H9 (cell line): ENCODE measurements around the gene VENTX. TPM values are rescaled to one million over a fixed set of nuclear protein-coding genes. Genes with fewer than 3 reads are reported as not detected.

Source experiments
- DNase-seq: peaks from one replicate; pipeline ENCODE4 v3.0.0-alpha.2; 2017
- H2AFZ ChIP-seq: one replicate; pipeline ENCODE4 v1.6.1; 2013; ENCODE audit warnings: mild to moderate bottlenecking, low read length, control low read depth, moderate library complexity
- H2AK5ac ChIP-seq: 2 replicates; pipeline ENCODE4 v1.6.1; 2013; ENCODE audit warnings: low read length, control low read depth, mixed read lengths; ENCODE audit not compliant: insufficient read length
- H2BK120ac ChIP-seq: one replicate; pipeline ENCODE4 v1.6.1; 2013; ENCODE audit warnings: low read depth, mild to moderate bottlenecking, low read length, control low read depth, inconsistent platforms; ENCODE audit not compliant: poor library complexity, severe bottlenecking
- H2BK12ac ChIP-seq: 2 replicates; pipeline ENCODE4 v1.6.1; 2013; ENCODE audit warnings: low read length, control low read depth, mixed read lengths, low read depth; ENCODE audit not compliant: insufficient read length
- H2BK15ac ChIP-seq: 2 replicates; pipeline ENCODE4 v1.6.1; 2013; ENCODE audit warnings: low read depth, low read length, control low read depth
- H2BK20ac ChIP-seq: one replicate; pipeline ENCODE4 v1.6.1; 2013; ENCODE audit warnings: low read depth, mild to moderate bottlenecking, low read length, control low read depth, inconsistent platforms; ENCODE audit not compliant: poor library complexity, severe bottlenecking
- H2BK5ac ChIP-seq: 2 replicates; pipeline ENCODE4 v1.6.1; 2013; ENCODE audit warnings: low read length, control low read depth, mixed read lengths; ENCODE audit not compliant: insufficient read length
- H3K14ac ChIP-seq: 2 replicates; pipeline ENCODE4 v1.6.1; 2013; ENCODE audit warnings: low read length, control low read depth; ENCODE audit not compliant: insufficient read depth
- H3K18ac ChIP-seq: 2 replicates; pipeline ENCODE4 v1.6.1; 2013; ENCODE audit warnings: low read depth, mild to moderate bottlenecking, mixed read lengths, low read length, control low read depth; ENCODE audit not compliant: insufficient read length
- H3K23ac ChIP-seq: 2 replicates; pipeline ENCODE4 v1.6.1; 2013; ENCODE audit warnings: low read length, control low read depth, mixed read lengths, low read depth; ENCODE audit not compliant: insufficient read length
- H3K23me2 ChIP-seq: 2 replicates; pipeline ENCODE4 v1.6.1; 2013; ENCODE audit warnings: low read depth, mild to moderate bottlenecking, mixed read lengths, low read length, control low read depth; ENCODE audit not compliant: insufficient read length, poor library complexity, severe bottlenecking
- H3K27ac ChIP-seq: 2 replicates; pipeline ENCODE4 v1.5.1; 2013; ENCODE audit warnings: low read length, control low read depth, mixed read lengths, low read depth; ENCODE audit not compliant: insufficient read length
- H3K27me3 ChIP-seq: 2 replicates; pipeline ENCODE4 v1.6.1; 2013; ENCODE audit warnings: low read length, control low read depth, inconsistent platforms; ENCODE audit not compliant: insufficient read depth
- H3K4ac ChIP-seq: 2 replicates; pipeline ENCODE4 v1.6.1; 2013; ENCODE audit warnings: low read depth, mild to moderate bottlenecking, control low read depth, inconsistent platforms, low read length, moderate library complexity
- H3K4me1 ChIP-seq: 2 replicates; pipeline ENCODE4 v1.6.1; 2013; ENCODE audit warnings: low read length, control low read depth, inconsistent platforms; ENCODE audit not compliant: insufficient read depth
- H3K4me2 ChIP-seq: 2 replicates; pipeline ENCODE4 v1.6.1; 2013; ENCODE audit warnings: low read length, control low read depth, mixed read lengths; ENCODE audit not compliant: insufficient read length, insufficient read depth
- H3K56ac ChIP-seq: 2 replicates; pipeline ENCODE4 v1.6.1; 2013; ENCODE audit warnings: low read depth, mild to moderate bottlenecking, mixed read lengths, low read length, control low read depth; ENCODE audit not compliant: insufficient read length
- H3K79me1 ChIP-seq: 2 replicates; pipeline ENCODE4 v1.6.1; 2013; ENCODE audit warnings: low read depth, mild to moderate bottlenecking, moderate library complexity, low read length, control low read depth, inconsistent platforms; ENCODE audit not compliant: insufficient read depth, poor library complexity, severe bottlenecking
- H3K79me2 ChIP-seq: 2 replicates; pipeline ENCODE4 v1.6.1; 2013; ENCODE audit warnings: low read length, control low read depth, inconsistent platforms; ENCODE audit not compliant: insufficient read depth
- H3K9ac ChIP-seq: 2 replicates; pipeline ENCODE4 v1.6.1; 2013; ENCODE audit warnings: low read length, control low read depth, mixed read lengths; ENCODE audit not compliant: insufficient read length; ENCODE audit errors: extremely low read depth
- H3K9me3 ChIP-seq: one replicate; pipeline ENCODE4 v1.6.1; 2013; ENCODE audit warnings: low read depth, low read length, inconsistent platforms; ENCODE audit not compliant: control insufficient read depth
- H3T11ph ChIP-seq: one replicate; pipeline ENCODE4 v1.6.1; 2013; ENCODE audit warnings: mild to moderate bottlenecking, low read length, control low read depth, inconsistent platforms
- H4K20me1 ChIP-seq: one replicate; pipeline ENCODE4 v1.6.1; 2013; ENCODE audit not compliant: control insufficient read depth, insufficient read length, insufficient read depth
- H4K5ac ChIP-seq: 2 replicates; pipeline ENCODE4 v1.6.1; 2013; ENCODE audit warnings: low read depth, mild to moderate bottlenecking, mixed read lengths, low read length, control low read depth; ENCODE audit not compliant: insufficient read length
- H4K8ac ChIP-seq: replicated peaks from 2 replicates; pipeline ENCODE4 v1.6.1; 2013; ENCODE audit warnings: low read length, control low read depth, mixed read lengths, low read depth; ENCODE audit not compliant: insufficient read length
- H4K91ac ChIP-seq: 2 replicates; pipeline ENCODE4 v1.6.1; 2013; ENCODE audit warnings: low read depth, mild to moderate bottlenecking, moderate library complexity, mixed read lengths, low read length, control low read depth; ENCODE audit not compliant: insufficient read length
- H3K27ac Mint-ChIP-seq, 3 experiments: 2 replicates in 2 of 3; 3 replicates in 1 of 3; pipeline ENCODE4 v1.8.0; 2020 to 2021; ENCODE audit warnings: mixed read lengths in 3 of 3, mild to moderate bottlenecking in 1 of 3, moderate library complexity in 1 of 3
- H3K27me3 Mint-ChIP-seq: 2 replicates; pipeline ENCODE4 v1.8.0; 2021; ENCODE audit warnings: low read depth, mild to moderate bottlenecking, moderate library complexity, mixed read lengths
- H3K36me3 Mint-ChIP-seq, 3 experiments: 2 replicates in 2 of 3; 3 replicates in 1 of 3; pipeline ENCODE4 v1.8.0; 2020 to 2021; ENCODE audit warnings: low read depth in 3 of 3, mixed read lengths in 3 of 3; ENCODE audit not compliant: insufficient read depth in 1 of 3
- H3K4me1 Mint-ChIP-seq, 2 experiments: 2 replicates each; pipeline ENCODE4 v1.8.0; 2020; ENCODE audit warnings: mixed read lengths in 2 of 2
- H3K4me3 Mint-ChIP-seq, 2 experiments: 2 replicates in 1 of 2; 3 replicates in 1 of 2; pipeline ENCODE4 v1.8.0; 2020 to 2021; ENCODE audit warnings: mild to moderate bottlenecking in 2 of 2, mixed read lengths in 2 of 2, moderate library complexity in 1 of 2
- H3K9me3 Mint-ChIP-seq, 2 experiments: 2 replicates in 1 of 2; 3 replicates in 1 of 2; pipeline ENCODE4 v1.8.0; 2020; ENCODE audit warnings: mild to moderate bottlenecking in 2 of 2, mixed read lengths in 2 of 2, moderate library complexity in 1 of 2
- CTCF ChIP-seq: fragments of 200-600 bp; sonication (generic); conservative IDR thresholded peaks from 3 replicates; pipeline ENCODE4 v1.8.0; 2021; ENCODE audit warnings: antibody characterized with exemption, mild to moderate bottlenecking
- WGBS: extraction: QIAGEN DNeasy Blood & Tissue Kit; methylation state at CpG from one replicate; pipeline ENCODE4 v1.1.7; 2013; ENCODE audit warnings: missing lambda C conversion rate, low lambda C conversion rate, mixed read lengths; ENCODE audit not compliant: insufficient read length; ENCODE audit errors: extremely low coverage; 5-methylcytosine and 5-hydroxymethylcytosine counted together
- total RNA-seq: library from RNA; stranded (reverse); gene quantifications from 2 replicates; pipeline ENCODE4 v1.2.1, GENCODE V29; 2021

Gene VENTX
- total RNA-seq, 1 experiment from 2014 or later, result 10.9 TPM

GRCh38 chr10:133286366-133286765 lies 48.7 kb downstream of the VENTX start:
- no peak overlapping the region for H2AK5ac ChIP-seq
- H3K4me2 ChIP-seq, result no peak overlapping the region
- Mint-ChIP-seq H3K4me1 (no peaks in the 10 kb centered on the region), H3K9me3 (no peaks in the 10 kb centered on the region), H3K27ac (no peak overlapping the region), H3K4me3 (no peak overlapping the region), H3K27me3 (no peaks in the 10 kb centered on the region), H3K36me3 (peaks cover 30 to 80% (median 77%) of the 10 kb centered on the region in 3 experiments; a peak in 6 of 7 replicates)
- H2BK15ac ChIP-seq, result no peak overlapping the region
- no peak overlapping the region for H2AFZ ChIP-seq
- no peak overlapping the region for H3K4ac ChIP-seq
- H2BK20ac ChIP-seq, result no peak overlapping the region
- no peak overlapping the region for H3K9ac ChIP-seq
- H3K79me1 ChIP-seq, result no peaks in the 10 kb centered on the region
- no peaks in the 10 kb centered on the region for H3K9me3 ChIP-seq
- H3K23ac ChIP-seq, result no peak overlapping the region
- no CpG with 5 or more reads among the region's 18 CpGs for WGBS
- no peaks in the 10 kb centered on the region for H3K23me2 ChIP-seq
- TF ChIP-seq CTCF, result no peak
- no peak overlapping the region for H3K56ac ChIP-seq
- H4K91ac ChIP-seq, result no peak overlapping the region
- no peaks in the 10 kb centered on the region for H3K4me1 ChIP-seq
- H4K5ac ChIP-seq, result no peak overlapping the region
- no peak overlapping the region for H3K14ac ChIP-seq
- H2BK12ac ChIP-seq, result no peak overlapping the region
- no peak overlapping the region for H2BK5ac ChIP-seq
- H4K20me1 ChIP-seq, result no peaks in the 10 kb centered on the region
- H3K79me2 ChIP-seq, result no peaks in the 10 kb centered on the region
- DNase-seq, result no peak
- H3K27me3 ChIP-seq, result no peaks in the 10 kb centered on the region
- no peak overlapping the region for H3T11ph ChIP-seq
- H3K27ac ChIP-seq, result no peak overlapping the region
- H4K8ac ChIP-seq, result no peak overlapping the region
- H3K18ac ChIP-seq, result no peak overlapping the region
- H2BK120ac ChIP-seq, result no peak overlapping the region
